ENCODE results near the gene SERPIND1. TPM values are rescaled to one million over a fixed set of nuclear protein-coding genes. Genes with fewer than 3 reads are reported as not detected.

The SERPIND1 gene
- total and polyA plus RNA-seq, 10 donors = 0.03 to 0.14 (median 0.09) TPM; not detected in 6

- no peak for DNase-seq
- no peak overlapping the region for H3K27ac ChIP-seq
- H3K36me3 ChIP-seq = peaks cover 0 to 89% (median 40%) of the 10 kb centered on the region in 6 donors
- intact Hi-C loops (cut with DNase I; ENCODE audit: low total_unique reads) = no loop called here
- H3K4me3 ChIP-seq = no peak overlapping the region
- no peaks in the 10 kb centered on the region for H3K9me3 ChIP-seq
- TF ChIP-seq POLR2AphosphoS5 (IDR thresholded peaks at IDR 0.05) = no peak
- TF ChIP-seq POLR2A (IDR thresholded peaks at IDR 0.05) = no peak
- TF ChIP-seq CTCF (IDR thresholded peaks at IDR 0.05 in 8 of 11, conservative IDR thresholded peaks at IDR 0.05 in 3 of 11) = no peak
- no peaks in the 10 kb centered on the region for H3K27me3 ChIP-seq (replicated peaks in 1 of 7)
- 95 to 99% (median 97%) methylated on average over 4 of the region's 4 CpGs for WGBS, 5 donors
- peaks cover 0 to 24% (median 14%) of the 10 kb centered on the region in 6 donors for H3K4me1 ChIP-seq
These were observed 13.3 kb downstream of the SERPIND1 start for GRCh38 chr22:20787223-20787622.

- no peaks in the 10 kb centered on the region for H3K9me3 ChIP-seq
- WGBS, 5 donors = 91 to 97% (median 96%) methylated on average over 4 of the region's 4 CpGs
- no peaks in the 10 kb centered on the region for H3K27me3 ChIP-seq (replicated peaks in 1 of 7)
- DNase-seq = no peak
- no peak overlapping the region for H3K4me3 ChIP-seq
- peak in 1 of 3 donors; percentile 14 for TF ChIP-seq POLR2AphosphoS5 (IDR thresholded peaks at IDR 0.05)
- TF ChIP-seq POLR2A (IDR thresholded peaks at IDR 0.05) = no peak
- TF ChIP-seq CTCF (IDR thresholded peaks at IDR 0.05 in 8 of 11, conservative IDR thresholded peaks at IDR 0.05 in 3 of 11) = no peak
- H3K4me1 ChIP-seq = peaks cover 0 to 23% (median 14%) of the 10 kb centered on the region in 6 donors
- H3K27ac ChIP-seq = no peak overlapping the region
- intact Hi-C loops (cut with DNase I; ENCODE audit: low total_unique reads) = no loop called here
- peaks cover 0 to 89% (median 47%) of the 10 kb centered on the region in 6 donors for H3K36me3 ChIP-seq
These were observed 14.1 kb downstream of the SERPIND1 start for GRCh38 chr22:20787746-20788626.

GRCh38 chr22:20788627-20789344, 14.9 kb downstream of the SERPIND1 start:
- Histone ChIP-seq H3K9me3 (no peaks in the 10 kb centered on the region), H3K27ac (no peak overlapping the region), H3K36me3 (peaks cover 0 to 90% (median 51%) of the 10 kb centered on the region in 6 donors), H3K4me3 (no peak overlapping the region), H3K27me3 (replicated peaks in 1 of 7) (no peaks in the 10 kb centered on the region), H3K4me1 (peaks cover 0 to 15% (median 10%) of the 10 kb centered on the region in 6 donors)
- intact Hi-C loops (cut with DNase I; ENCODE audit: low total_unique reads) = no loop called here
- WGBS, 5 donors = 91 to 97% (median 94%) methylated on average over 5 of the region's 5 CpGs
- no peak for DNase-seq
- TF ChIP-seq CTCF (IDR thresholded peaks at IDR 0.05 in 8 of 11, conservative IDR thresholded peaks at IDR 0.05 in 3 of 11) (no peak), POLR2AphosphoS5 (IDR thresholded peaks at IDR 0.05) (no peak), POLR2A (IDR thresholded peaks at IDR 0.05) (no peak)
